Activated naive CD8-positive, alpha-beta T cell treated with anti-CD3 and anti-CD28 coated beads, Interleukin-2, amount 10 ng/mL, durations not matched to agents 7 days and 5 days (primary cell): ENCODE measurements around the gene SLC4A2. TPM values are rescaled to one million over a fixed set of nuclear protein-coding genes. Genes with fewer than 3 reads are reported as not detected.

Experiments used
- ATAC-seq: fragments of 150-1000 bp; cut with Tn5 transposase; one replicate; pipeline ENCODE4 v1.10.0; 2021; ENCODE audit warnings: low read depth, moderate library complexity
- POLR2A ChIA-PET: fragments of 350-600 bp; sonication (Branson Sonifier 250); formaldehyde crosslinking; loops from one replicate; lab custom pipeline; 2021; ENCODE audit warnings: antibody characterized with exemption; lab: Charles Lee
- DNase-seq: peaks from one replicate; pipeline ENCODE4 v3.0.0; 2021
- H3K27ac Mint-ChIP-seq: one replicate; pipeline ENCODE4 v1.8.0; 2022; ENCODE audit warnings: mild to moderate bottlenecking, mixed read lengths
- H3K27me3 Mint-ChIP-seq: one replicate; pipeline ENCODE4 v1.8.0; 2022; ENCODE audit warnings: mild to moderate bottlenecking, moderate library complexity, mixed read lengths
- H3K36me3 Mint-ChIP-seq: one replicate; pipeline ENCODE4 v1.8.0; 2021; ENCODE audit warnings: mild to moderate bottlenecking, mixed read lengths
- H3K4me1 Mint-ChIP-seq: one replicate; pipeline ENCODE4 v1.8.0; 2021; ENCODE audit warnings: mixed read lengths
- H3K4me3 Mint-ChIP-seq: one replicate; pipeline ENCODE4 v1.8.0; 2022; ENCODE audit warnings: mild to moderate bottlenecking, moderate library complexity, mixed read lengths
- H3K9me3 Mint-ChIP-seq: one replicate; pipeline ENCODE4 v1.8.0; 2021; ENCODE audit warnings: mixed read lengths
- total RNA-seq, 2 experiments: library from RNA; stranded (reverse); gene quantifications; one replicate each; pipeline ENCODE4 v1.2.3, GENCODE V29; 2021

SLC4A2 gene
- total RNA-seq, 2 experiments from 2014 or later = 86.8 to 89.9 TPM

DNA sequence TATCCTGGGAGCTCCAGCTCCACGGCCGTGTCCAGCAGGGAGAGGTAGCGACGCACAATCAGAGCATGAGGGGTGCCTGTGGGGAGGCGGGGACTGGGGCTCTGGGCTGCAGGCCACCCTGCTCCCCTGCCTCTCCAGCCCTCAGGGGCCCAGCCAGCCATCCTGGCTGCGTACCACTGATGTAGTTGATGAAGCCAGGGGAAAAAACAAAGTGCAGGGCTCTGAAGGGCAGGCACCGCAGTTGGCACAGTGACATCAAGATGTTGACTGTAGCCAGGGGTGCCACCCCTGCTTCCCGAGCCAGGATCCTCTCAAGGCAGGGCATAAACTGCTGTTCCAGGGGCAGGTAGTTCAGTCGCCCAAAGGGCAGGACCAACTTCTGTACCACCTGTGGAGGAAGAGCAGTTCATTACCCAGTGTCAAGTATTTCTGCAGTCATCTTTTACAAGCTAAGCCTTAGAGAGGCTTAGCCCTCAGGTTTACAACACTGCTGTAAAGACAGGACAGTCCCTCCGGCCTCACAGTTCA is 18.4 kb downstream of the SLC4A2 start:
- Mint-ChIP-seq H3K27me3 (no peaks in the 10 kb centered on the region), H3K36me3 (peaks cover 9% of the 10 kb centered on the region), H3K4me3 (peak overlapping the region; percentile 31), H3K4me1 (peaks cover 20% of the 10 kb centered on the region), H3K9me3 (no peaks in the 10 kb centered on the region), H3K27ac (peak overlapping the region; percentile 77)
- POLR2A ChIA-PET = interaction anchor here (1.2 to 1.7 kb wide), 2 partner anchors 10 to 17 kb away, joined by 4 to 7 read pairs; no protein-coding TSS in a partner anchor
- DNase-seq = no peak
- ATAC-seq = no peak

DNA sequence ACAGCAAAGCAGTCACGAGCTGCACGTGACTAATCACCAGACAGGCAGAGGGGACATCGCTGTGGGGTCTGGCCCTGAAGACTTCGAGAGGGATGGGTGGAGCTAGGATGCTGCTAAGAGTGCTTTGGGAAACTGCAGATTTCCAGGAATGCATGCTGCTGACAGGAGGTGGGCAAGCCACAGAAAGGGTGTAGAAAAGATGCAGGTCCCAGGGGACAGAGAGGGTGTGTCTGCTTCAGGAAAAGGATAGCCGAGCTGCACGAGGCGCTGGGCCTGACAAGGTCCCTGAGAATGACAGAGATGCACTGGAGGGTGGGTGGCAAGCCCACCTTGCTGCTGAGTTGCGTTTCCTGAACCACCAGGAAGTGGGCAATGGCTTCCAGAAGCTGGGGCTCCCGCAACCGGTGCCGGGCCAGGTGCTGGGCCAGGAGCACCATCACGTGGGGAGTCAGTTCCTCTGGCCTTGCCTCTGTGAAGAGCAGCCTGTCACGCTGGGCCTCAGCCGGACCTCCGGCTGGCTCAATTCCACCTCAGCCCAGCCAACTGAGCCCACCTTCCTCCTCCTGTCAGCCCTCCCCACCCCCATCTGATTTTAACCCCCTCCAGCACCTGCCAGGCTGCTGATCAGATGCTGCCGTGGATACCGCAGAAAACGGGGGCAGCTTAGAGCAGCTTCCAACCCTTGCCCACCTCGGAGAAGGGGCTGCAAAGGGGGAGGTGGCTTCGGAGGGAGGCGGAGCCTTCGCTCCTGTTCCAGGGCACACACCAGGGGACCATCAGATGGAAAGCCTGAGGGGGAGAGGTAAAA is 19.0 kb downstream of the SLC4A2 start:
- H3K27me3 Mint-ChIP-seq = no peaks in the 10 kb centered on the region
- peaks cover 10% of the 10 kb centered on the region for H3K36me3 Mint-ChIP-seq
- no peak for DNase-seq
- peaks cover 21% of the 10 kb centered on the region for H3K4me1 Mint-ChIP-seq
- peak overlapping the region; percentile 87 for H3K4me3 Mint-ChIP-seq
- H3K9me3 Mint-ChIP-seq = no peaks in the 10 kb centered on the region
- POLR2A ChIA-PET = interaction anchor here (1.7 kb wide), 1 partner anchor 18 kb away, joined by 7 read pairs; no protein-coding TSS in a partner anchor
- peak overlapping the region; percentile 77 for H3K27ac Mint-ChIP-seq
- ATAC-seq = no peak

DNA sequence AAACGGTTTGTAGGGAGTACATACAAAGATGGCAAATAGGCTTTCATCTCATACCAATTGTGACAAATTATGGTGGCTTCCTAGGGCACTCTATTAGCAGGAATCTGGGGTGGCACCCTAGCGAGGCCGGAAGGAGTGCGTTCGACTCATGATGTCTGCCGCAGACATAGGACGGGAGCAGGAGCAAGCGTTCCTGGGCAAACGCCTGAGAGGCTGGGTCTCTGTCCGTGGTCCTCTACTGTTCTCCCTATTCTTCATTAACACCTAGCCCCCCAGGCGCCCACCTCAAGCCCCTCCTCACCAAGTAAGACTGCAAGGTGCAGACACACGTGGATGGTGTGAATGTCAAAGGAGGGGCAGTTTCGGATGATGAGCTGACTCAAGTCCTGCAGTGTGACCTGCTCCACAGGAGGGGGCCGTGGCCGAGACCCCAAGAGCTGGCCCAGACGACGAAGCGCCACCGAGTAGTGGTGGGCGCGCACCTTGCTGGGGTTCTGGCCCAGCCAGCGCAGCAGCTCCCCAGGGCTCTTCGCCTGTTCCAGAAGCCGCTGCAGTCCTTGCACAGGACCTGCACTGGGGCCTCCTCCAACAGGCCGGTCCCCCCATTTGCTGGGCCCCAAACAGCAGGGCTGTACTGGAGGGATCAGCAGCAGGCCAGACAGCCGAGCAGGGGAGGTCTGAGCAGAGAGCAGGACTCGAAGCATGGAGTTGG is 20.0 kb downstream of the SLC4A2 start:
- H3K9me3 Mint-ChIP-seq = no peaks in the 10 kb centered on the region
- peak overlapping the region; percentile 83 for H3K27ac Mint-ChIP-seq
- H3K4me1 Mint-ChIP-seq = peaks cover 21% of the 10 kb centered on the region
- no peak for ATAC-seq
- H3K36me3 Mint-ChIP-seq = peaks cover 10% of the 10 kb centered on the region
- H3K4me3 Mint-ChIP-seq = peak overlapping the region; percentile 87
- POLR2A ChIA-PET = no interaction called here
- no peak for DNase-seq
- H3K27me3 Mint-ChIP-seq = peaks cover under 1% of the 10 kb centered on the region

DNA sequence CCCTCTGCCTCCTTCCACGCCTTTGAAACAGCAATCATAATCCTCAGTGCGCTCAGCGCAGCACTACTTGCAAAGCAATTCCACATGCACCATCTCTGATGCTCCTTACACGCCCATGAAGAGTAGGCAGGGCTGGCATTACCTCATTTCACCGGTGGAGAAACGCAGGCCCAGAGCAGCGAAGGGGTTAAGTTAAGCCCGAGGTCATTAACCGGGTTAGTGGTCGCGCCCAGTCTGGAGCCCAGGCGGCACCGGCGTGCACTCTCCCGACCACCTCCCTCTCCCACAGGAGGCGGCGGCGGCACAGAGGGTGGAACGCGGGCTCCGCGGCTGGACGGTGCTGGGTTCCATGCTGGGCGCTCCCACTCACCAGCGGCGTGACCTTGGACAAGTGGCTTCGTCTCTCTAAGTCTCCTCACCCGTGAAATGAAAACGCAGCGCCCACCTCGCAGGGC is 20.7 kb downstream of the SLC4A2 start:
- peaks cover 7% of the 10 kb centered on the region for H3K27me3 Mint-ChIP-seq
- DNase-seq (no peak), ATAC-seq (peak; percentile 3)
- peak overlapping the region; percentile 83 for H3K27ac Mint-ChIP-seq
- peak overlapping the region; percentile 87 for H3K4me3 Mint-ChIP-seq
- POLR2A ChIA-PET = interaction anchor here (0.7 to 3.9 kb wide), 8 partner anchors 11 to 67 kb away, joined by 3 to 32 read pairs (median 3); partner anchors contain the start of genes ABCB8, CDK5 and SLC4A2
- peaks cover 25% of the 10 kb centered on the region for H3K4me1 Mint-ChIP-seq
- no peaks in the 10 kb centered on the region for H3K9me3 Mint-ChIP-seq
- peaks cover 10% of the 10 kb centered on the region for H3K36me3 Mint-ChIP-seq

DNA sequence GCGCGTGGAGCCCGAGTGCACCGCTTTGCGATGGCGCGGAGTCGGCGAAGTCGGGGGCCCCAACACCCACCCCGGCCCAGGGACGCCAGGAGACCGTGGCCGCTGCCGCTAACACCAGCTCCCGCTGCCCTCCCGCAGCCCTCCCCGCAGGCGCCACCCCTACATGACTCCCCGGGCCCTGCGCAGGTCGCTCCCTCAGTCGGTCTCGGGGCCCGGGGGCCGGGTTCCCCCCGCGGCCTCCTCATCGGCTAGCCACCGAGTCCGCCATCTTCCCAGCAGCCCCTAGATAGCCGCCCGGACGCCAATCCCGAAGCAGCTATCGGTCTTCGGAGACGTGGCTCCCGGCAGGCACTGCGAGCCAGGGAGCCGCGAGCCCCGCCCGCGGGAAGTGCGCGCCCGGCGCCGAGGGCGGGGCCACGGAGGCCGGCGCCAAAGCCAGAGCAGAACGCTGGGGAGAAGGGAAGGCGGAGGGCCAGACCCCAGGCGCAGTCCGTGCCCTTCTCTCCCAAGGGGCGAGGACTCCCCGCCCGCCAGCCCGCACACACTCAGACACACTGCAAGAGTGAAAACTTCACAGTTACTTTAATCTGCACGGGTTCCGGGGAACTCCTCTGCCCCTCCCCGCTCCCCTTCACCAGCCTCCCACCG is 21.3 kb downstream of the SLC4A2 start, which contains the start of gene FASTK:
FASTK (minus strand) TSS at position 288 of the 648 bp plus-strand sequence; CDS start at position 245, 43 bp downstream.
- Mint-ChIP-seq H3K27me3 (peaks cover 12% of the 10 kb centered on the region), H3K36me3 (peaks cover 10% of the 10 kb centered on the region), H3K4me3 (peak within 1 kb of the TSS; percentile 100), H3K27ac (peak within 1 kb of the TSS; percentile 83), H3K9me3 (no peaks in the 10 kb centered on the region), H3K4me1 (peaks cover 30% of the 10 kb centered on the region)
- POLR2A ChIA-PET = interaction anchor here (0.7 to 3.9 kb wide), 9 partner anchors 8 to 67 kb away, joined by 3 to 32 read pairs (median 3); partner anchors contain the start of genes ABCB8, CDK5 and SLC4A2
- peak; percentile 90 for DNase-seq
- ATAC-seq = peak; percentile 85

DNA sequence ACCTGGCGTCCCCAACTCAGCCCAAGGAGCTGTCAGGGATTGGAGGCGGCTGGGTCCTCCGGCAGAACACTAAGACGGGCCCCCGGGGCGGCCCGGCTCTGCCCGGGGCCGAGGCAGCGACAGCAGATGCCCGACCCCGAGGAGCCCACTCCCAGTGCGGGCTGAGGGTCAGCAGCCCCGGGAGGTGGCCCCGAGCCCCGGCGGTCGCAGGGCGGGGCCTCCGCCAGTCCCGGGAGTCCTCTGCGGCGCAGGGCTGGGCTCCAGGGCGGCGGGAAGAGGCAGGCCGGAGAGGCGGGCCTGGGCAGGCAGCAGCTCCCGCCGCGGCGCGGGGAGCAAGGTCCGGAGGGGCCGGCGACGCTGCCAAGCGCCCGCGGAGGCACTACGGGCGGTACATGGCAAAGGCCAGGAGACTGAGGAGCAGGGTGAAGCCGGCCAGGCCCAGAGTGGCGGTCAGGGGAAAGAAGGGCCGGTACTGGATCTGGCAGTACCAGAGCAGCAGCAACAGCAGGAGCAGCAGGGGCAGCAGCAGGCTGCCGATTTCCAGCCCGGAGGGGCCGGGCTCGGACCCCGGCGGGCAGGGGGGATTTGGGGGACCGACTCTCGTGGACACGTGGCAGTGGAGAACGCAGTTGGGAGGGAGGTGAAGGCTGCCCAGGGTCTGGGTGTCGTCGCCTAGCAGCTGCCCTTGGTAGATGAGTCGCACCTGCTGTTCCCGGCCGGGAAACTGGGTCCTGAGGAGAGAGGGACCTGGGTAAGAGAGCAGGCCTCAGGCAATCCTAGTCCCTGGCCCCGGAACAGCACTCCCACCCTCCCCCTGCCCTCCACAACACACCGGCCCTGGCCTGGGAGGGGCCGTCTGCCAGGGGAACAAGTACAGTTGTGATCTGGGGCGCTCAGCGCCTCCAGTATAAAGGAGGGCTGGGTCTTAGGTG is 22.0 kb downstream of the SLC4A2 start:
- Mint-ChIP-seq H3K36me3 (peaks cover 9% of the 10 kb centered on the region), H3K27me3 (peaks cover 13% of the 10 kb centered on the region), H3K4me3 (peak overlapping the region; percentile 100), H3K27ac (peak overlapping the region; percentile 65), H3K4me1 (peaks cover 31% of the 10 kb centered on the region), H3K9me3 (no peaks in the 10 kb centered on the region)
- DNase-seq = no peak
- no peak for ATAC-seq
- POLR2A ChIA-PET = interaction anchor here (0.8 to 3.9 kb wide), 6 partner anchors 9 to 68 kb away, joined by 3 to 32 read pairs (median 4); partner anchors contain the start of genes ABCB8, CDK5 and SLC4A2

DNA sequence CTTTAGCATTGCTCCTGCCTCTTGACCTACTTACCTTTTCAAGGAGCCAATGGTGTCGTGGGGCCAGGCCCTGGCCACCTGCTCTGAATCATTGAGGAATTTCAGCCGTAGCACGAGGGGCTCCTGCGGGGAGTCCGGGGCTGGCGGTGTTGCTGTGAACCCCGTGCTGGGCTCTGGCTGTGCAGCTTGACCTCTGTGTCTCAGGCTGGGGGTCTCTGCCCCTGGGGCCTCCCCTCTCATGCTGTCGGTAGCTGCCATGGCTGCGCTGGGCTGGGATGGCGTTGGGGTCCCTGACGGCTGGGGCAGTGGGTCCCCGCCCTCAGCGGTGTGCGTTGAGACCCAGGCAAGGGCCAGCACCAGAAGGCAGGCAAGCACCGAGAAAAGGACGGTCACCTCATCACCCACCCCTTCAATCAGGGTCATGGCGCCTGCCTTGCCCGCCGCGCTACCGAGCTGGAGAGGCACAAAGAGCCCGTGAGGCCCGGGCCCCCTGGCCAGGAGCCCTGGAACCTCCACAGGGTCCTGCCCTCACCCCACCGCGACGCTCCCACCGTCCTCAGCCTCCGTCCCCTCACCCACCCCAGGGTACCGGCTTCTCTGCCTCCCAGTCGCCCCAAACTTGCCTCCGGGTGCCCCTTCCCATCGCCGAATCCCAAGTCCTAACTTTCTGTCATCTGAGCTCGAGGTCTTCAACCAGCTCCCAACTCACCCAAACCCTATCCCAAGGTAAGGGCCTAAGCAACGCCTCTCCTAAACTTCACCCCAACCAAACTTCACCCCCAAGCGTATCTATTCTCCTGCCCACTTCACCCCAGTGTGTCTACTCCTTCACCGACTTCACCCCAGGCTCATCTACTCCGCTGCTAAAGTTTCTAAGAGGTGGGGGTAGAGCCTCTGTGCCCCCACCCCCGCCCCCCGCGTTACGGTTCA is 23.0 kb downstream of the SLC4A2 start:
- H3K36me3 Mint-ChIP-seq = peaks cover 9% of the 10 kb centered on the region
- ATAC-seq = no peak
- POLR2A ChIA-PET = interaction anchor here (1.3 to 3.9 kb wide), 3 partner anchors 23 to 70 kb away, joined by 4 to 32 read pairs (median 10); partner anchors contain the start of genes ABCB8, CDK5 and SLC4A2
- H3K27ac Mint-ChIP-seq = peak overlapping the region; percentile 96
- DNase-seq = no peak
- H3K4me3 Mint-ChIP-seq = peak overlapping the region; percentile 100
- peaks cover 13% of the 10 kb centered on the region for H3K27me3 Mint-ChIP-seq
- H3K4me1 Mint-ChIP-seq = peaks cover 31% of the 10 kb centered on the region
- H3K9me3 Mint-ChIP-seq = no peaks in the 10 kb centered on the region

DNA sequence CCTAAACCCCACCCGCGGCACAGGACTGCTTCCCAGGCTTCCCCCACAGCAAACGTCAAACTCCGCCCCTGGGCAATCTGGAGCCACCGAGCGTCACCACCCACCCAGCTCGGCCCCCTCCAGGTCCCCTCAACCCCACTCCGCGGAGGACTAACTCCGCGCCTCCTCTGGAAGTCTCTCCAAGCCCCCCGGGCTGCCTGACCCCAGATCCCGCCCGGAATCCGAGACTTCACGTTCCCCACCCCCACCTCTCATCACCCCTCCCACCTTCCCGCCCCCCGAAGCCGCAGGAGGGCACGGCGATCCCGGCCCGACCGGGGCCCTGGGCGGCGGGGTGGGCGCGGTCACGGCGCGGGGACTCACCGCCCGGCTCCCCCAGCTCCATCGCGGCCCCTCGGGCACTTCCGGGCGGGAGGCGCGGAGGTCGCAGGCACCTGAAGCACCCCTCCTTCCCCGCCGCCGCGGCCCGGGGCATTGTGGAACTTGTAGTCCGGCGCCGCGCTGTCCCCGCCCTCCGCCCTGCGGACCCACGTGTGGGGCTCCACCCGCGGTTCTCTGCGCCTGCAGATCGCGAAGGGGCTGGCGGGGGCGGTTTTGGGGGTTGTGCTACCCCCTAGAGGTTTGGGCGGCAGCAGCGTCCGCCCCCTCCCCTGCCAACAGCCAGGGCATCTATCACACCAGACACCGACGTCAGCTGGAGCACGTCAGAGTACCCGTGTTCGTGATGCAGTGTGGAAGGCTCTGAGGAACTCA is 23.9 kb downstream of the SLC4A2 start, which contains the start of gene TMUB1:
TMUB1 (minus strand) TSS at position 423 of the 753 bp plus-strand sequence. CDS start 930 bp downstream, outside the sequence.
- DNase-seq = peak; percentile 89
- Mint-ChIP-seq H3K27me3 (peaks cover 17% of the 10 kb centered on the region), H3K4me1 (peaks cover 31% of the 10 kb centered on the region), H3K27ac (peak within 1 kb of the TSS; percentile 96), H3K4me3 (peak within 1 kb of the TSS; percentile 100), H3K36me3 (peaks cover 9% of the 10 kb centered on the region), H3K9me3 (no peaks in the 10 kb centered on the region)
- POLR2A ChIA-PET = interaction anchor here (1.3 to 3.9 kb wide), 3 partner anchors 24 to 71 kb away, joined by 4 to 32 read pairs (median 10); partner anchors contain the start of genes ABCB8, CDK5 and SLC4A2
- peak; percentile 57 for ATAC-seq

DNA sequence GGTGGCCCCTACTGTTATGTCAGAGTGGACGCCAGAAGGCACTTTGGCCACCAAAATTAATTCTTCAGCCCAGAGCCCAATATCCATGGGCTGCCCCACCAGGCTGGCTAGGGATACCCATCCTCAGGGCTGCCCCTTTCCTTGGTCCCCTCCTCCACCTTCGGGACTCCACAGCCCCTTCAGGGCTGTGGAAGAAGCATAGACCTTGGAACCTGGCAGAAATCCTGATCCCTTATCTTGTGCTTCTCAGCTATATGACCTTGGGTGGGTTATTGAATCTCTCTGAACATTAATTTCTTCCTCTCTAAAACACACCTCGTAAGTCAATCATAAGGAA is 24.4 kb downstream of the SLC4A2 start:
- POLR2A ChIA-PET = interaction anchor here (0.9 to 3.9 kb wide), 4 partner anchors 24 to 72 kb away, joined by 3 to 32 read pairs (median 7); partner anchors contain the start of genes ABCB8, CDK5 and SLC4A2
- ATAC-seq (no peak), DNase-seq (no peak)
- Mint-ChIP-seq H3K27ac (peak overlapping the region; percentile 16), H3K4me1 (peaks cover 29% of the 10 kb centered on the region), H3K4me3 (peak overlapping the region; percentile 71), H3K36me3 (peaks cover 9% of the 10 kb centered on the region), H3K9me3 (no peaks in the 10 kb centered on the region), H3K27me3 (peaks cover 19% of the 10 kb centered on the region)

DNA sequence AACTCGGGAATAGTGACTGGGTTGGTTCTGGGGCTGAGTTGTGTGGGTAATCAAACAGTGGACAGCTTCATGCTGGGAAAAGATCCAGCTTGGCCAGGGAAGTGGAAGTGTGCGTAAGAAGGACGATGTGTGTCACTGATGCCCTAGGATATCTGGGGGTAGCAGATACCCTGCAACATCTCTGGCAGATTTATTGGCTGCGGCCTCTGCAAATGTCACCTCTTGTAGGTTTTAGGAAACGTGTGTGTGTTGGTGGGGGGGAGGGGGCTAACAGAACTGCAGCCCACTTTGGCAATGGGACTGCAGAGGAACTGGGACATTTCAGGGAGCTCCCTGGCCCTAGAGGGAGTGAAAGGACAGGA is 25.9 kb downstream of the SLC4A2 start:
- no peak for ATAC-seq
- Mint-ChIP-seq H3K4me1 (peaks cover 23% of the 10 kb centered on the region), H3K27ac (no peak overlapping the region), H3K9me3 (no peaks in the 10 kb centered on the region), H3K36me3 (peaks cover 4% of the 10 kb centered on the region), H3K27me3 (peaks cover 19% of the 10 kb centered on the region), H3K4me3 (peak overlapping the region; percentile 88)
- POLR2A ChIA-PET = interaction anchor here (0.7 to 1.5 kb wide), 3 partner anchors 26 to 76 kb away, joined by 3 to 5 read pairs (median 3); partner anchors contain the start of gene SLC4A2
- no peak for DNase-seq
